ENCODE data around the gene MGARP. TPM values are rescaled to one million over a fixed set of nuclear protein-coding genes. Genes with fewer than 3 reads are reported as not detected.

The MGARP gene
- total and polyA plus RNA-seq, 7 experiments from 2014 or later: 0.29 to 0.70 (median 0.31) TPM; not detected in 3

GRCh38 chr4:139219450-139220055 lies 60.5 kb downstream of the MGARP start:
- no peaks in the 10 kb centered on the region for H3K4me1 ChIP-seq (ENCODE audit: control insufficient read depth in 2 of 2, insufficient read depth in 2 of 2, low read length in 2 of 2)
- DNase-seq: no peak
- ChIA-PET POLR2A (no interaction called here), CTCF (interaction anchor here (0.8 kb wide), 1 partner anchor 18 kb away, joined by 4 read pairs; no protein-coding TSS in a partner anchor)
- no peaks in the 10 kb centered on the region for H3K9me3 ChIP-seq (ENCODE audit: control insufficient read depth in 2 of 3, low read length in 3 of 3)
- H3K27ac ChIP-seq (ENCODE audit: low read depth, low read length): no peak overlapping the region
- no peak overlapping the region for H3K4me3 ChIP-seq (ENCODE audit: low read length)
- no peaks in the 10 kb centered on the region for H3K36me3 ChIP-seq (ENCODE audit: control insufficient read depth in 2 of 3, insufficient read depth in 3 of 3, low read length in 3 of 3)
- Mint-ChIP-seq H3K36me3 (no peaks in the 10 kb centered on the region), H3K4me1 (peaks cover 0 to 19% (median 13%) of the 10 kb centered on the region in 7 donors), H3K4me3 (no peak overlapping the region), H3K27ac (peak overlapping the region in 1 of 9 donors; percentile 59), H3K9me3 (no peaks in the 10 kb centered on the region), H3K27me3 (peaks cover 0 to 3% (median 0%) of the 10 kb centered on the region in 5 donors)
- no peak for ATAC-seq
- H3K27me3 ChIP-seq (ENCODE audit: control insufficient read depth in 2 of 2, insufficient read depth in 2 of 2, low read length in 2 of 2): no peaks in the 10 kb centered on the region
- intact Hi-C loops (cut with micrococcal nuclease): no loop called here

Other genes with a start within 250 kb of the MGARP start
- 10 to 100 TPM; 40.1 to 88.2 (median 76.2) TPM for gene ELF2, start 103.0 kb downstream of the MGARP start, total RNA-seq
- 10 to 100 TPM; 30.6 to 36.5 TPM for gene ELF2, start 103.0 kb downstream of the MGARP start, polyA plus RNA-seq
- gene NAA15, start 21.3 kb upstream of the MGARP start, total RNA-seq: 10 to 100 TPM; 41.2 to 67.4 (median 49.0) TPM
- 10 to 100 TPM; 35.7 to 40.5 TPM for gene NAA15, start 21.3 kb upstream of the MGARP start, polyA plus RNA-seq
- 10 to 100 TPM; 19.4 to 41.6 (median 26.9) TPM for gene NDUFC1, start 22.3 kb upstream of the MGARP start, total RNA-seq
- 100 to 1,000 TPM; 105 to 193 TPM for gene NDUFC1, start 22.3 kb upstream of the MGARP start, polyA plus RNA-seq
- 10 to 100 TPM in 4 of 5 experiments, 1 to 10 TPM in 1; 5.7 to 18.1 (median 17.1) TPM for gene RAB33B, start 173.9 kb upstream of the MGARP start, total RNA-seq
- gene RAB33B, start 173.9 kb upstream of the MGARP start, polyA plus RNA-seq: 10 to 100 TPM in 1 of 2 donors, 1 to 10 TPM in 1; 5.8 to 12.0 TPM

All from naive thymus-derived CD4-positive, alpha-beta T cell (primary cell).